GM20000 (cell line): ENCODE data around the gene ANXA6.
"Not testable (repeated sequence)": the region's sequence is repeated elsewhere in the genome, so short reads cannot be mapped to it uniquely, and the experiment has no call there.

Source experiments
- DNase-seq: peaks from one replicate; pipeline ENCODE4 v3.0.0; 2012; ENCODE audit warnings: low spot score
- TF ChIP-seq, protein P1 (sequence below): IDR thresholded peaks from 2 replicates; pipeline ENCODE4 v1.5.1; 2012; ENCODE audit warnings: mild to moderate bottlenecking, control low read depth; ENCODE audit errors: extremely low read depth, missing control alignments

Gene ANXA6

DNA sequence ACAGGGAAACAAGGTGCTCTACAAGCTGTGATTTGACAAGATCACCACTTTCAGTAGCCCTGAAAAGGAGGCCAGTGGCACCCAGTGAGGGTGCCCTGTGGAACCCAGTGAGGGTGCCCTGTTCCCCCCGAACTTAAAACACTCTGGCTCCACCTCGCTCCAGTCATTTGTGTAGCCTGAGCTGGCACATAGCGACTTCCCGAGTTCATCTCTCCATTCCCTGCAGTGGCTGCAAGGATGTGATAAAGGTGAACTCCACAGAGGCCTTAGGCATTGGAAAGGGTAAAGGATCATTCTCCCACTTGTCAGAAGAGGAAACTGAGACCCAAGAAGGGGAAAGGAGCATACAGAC lies 21.9 kb upstream of the ANXA6 start:
- DNase-seq: no peak
- TF ChIP-seq, protein P1, sequence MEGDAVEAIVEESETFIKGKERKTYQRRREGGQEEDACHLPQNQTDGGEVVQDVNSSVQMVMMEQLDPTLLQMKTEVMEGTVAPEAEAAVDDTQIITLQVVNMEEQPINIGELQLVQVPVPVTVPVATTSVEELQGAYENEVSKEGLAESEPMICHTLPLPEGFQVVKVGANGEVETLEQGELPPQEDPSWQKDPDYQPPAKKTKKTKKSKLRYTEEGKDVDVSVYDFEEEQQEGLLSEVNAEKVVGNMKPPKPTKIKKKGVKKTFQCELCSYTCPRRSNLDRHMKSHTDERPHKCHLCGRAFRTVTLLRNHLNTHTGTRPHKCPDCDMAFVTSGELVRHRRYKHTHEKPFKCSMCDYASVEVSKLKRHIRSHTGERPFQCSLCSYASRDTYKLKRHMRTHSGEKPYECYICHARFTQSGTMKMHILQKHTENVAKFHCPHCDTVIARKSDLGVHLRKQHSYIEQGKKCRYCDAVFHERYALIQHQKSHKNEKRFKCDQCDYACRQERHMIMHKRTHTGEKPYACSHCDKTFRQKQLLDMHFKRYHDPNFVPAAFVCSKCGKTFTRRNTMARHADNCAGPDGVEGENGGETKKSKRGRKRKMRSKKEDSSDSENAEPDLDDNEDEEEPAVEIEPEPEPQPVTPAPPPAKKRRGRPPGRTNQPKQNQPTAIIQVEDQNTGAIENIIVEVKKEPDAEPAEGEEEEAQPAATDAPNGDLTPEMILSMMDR: no peak

DNA sequence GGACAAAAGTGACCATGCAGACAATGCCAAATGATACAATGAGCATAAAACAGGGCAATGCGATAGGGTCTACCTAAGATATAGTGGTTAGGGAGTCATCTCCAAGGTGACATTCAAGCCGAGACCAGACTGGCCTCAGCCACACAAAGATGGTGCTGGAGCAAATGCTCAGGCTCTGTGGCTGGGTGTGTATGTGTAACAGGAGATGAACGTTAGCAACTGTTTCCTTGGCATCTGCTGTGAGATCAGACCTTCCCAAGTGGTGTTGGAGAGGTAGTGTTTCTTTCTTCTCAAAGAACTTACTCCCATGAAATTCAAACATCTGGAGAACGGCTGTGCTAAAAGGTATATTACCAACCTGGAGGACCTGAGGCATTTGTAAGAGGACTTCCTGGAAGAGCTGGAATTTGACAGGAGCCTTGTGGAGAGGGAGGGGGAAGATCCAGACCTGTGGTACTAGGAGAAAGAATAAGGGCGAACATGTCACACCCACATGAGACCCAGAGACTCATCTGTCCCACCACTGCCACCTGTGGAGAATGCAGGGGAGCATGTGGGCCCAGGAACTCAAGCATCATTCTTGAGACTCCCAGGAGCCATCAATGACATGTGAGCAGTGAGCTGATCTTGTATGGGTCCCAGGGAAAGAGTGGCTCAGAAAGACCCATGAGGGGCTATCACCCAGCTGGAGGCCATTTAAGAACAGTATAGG lies 21.4 kb upstream of the ANXA6 start:
- no peak for DNase-seq
- TF ChIP-seq, protein P1: no peak

DNA sequence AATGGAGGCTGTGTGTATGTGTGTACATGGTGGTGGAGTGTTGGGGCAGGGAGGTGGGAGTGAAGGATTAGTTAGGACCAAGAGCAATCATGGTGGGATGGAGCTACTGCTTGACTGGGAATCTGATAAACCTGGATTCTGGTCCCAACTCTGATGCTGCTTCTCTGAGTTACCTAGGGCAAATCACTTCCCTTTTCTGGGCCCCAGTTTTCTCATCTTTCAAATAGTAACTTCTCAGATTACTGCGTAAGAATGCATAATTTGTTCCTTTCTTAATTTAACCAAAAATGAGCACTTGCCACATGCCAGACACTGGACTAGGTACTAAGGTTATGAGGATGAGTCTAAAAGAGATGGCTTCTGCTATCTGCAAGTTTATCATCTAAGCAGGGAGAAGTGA lies 20.8 kb upstream of the ANXA6 start:
- TF ChIP-seq, protein P1: no peak
- DNase-seq: no peak

DNA sequence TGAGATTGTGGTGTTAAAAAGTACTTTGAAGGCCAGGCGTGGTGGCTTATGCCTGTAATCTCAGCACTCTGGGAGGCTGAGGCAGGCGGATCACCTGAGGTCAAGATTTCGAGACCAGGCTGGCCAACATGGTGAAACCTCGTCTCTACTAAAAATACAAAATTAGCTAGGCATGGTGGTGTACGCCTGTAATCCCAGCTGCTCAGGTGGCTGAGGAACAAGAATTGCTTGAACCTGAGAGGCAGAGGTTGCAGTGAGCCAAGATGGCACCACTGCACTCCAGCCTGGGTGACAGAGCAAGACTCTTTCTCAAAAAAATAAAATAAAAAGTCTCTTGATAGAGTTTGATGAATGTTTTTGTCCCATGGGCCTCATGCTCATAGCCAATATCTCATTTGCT lies 18.7 kb upstream of the ANXA6 start:
- DNase-seq: not testable (repeated sequence)

DNA sequence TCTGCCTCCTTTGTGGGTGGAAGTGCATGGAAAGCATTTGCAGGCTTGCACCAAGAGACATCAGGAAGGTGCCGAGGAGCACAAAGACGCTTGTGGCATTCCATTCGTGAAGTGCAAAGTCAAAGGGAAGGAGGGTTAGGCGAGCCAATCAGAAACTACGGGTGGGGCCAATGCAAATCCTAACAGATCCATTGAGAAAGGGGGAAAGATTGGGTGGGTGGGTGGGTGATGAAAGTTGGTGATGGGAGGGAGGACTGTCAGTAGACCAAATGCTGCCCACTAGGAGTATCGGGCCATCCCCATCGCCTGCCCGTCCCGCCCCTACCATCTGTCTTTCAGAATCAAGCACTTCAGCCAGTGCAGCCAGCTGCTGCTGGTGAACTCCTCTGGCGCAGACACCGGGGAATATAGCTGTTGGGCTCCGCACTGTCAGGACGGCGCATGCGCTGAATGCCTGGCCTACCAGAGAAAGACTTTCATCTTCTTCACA lies 17.1 kb upstream of the ANXA6 start:
- TF ChIP-seq, protein P1: no peak
- DNase-seq: no peak

DNA sequence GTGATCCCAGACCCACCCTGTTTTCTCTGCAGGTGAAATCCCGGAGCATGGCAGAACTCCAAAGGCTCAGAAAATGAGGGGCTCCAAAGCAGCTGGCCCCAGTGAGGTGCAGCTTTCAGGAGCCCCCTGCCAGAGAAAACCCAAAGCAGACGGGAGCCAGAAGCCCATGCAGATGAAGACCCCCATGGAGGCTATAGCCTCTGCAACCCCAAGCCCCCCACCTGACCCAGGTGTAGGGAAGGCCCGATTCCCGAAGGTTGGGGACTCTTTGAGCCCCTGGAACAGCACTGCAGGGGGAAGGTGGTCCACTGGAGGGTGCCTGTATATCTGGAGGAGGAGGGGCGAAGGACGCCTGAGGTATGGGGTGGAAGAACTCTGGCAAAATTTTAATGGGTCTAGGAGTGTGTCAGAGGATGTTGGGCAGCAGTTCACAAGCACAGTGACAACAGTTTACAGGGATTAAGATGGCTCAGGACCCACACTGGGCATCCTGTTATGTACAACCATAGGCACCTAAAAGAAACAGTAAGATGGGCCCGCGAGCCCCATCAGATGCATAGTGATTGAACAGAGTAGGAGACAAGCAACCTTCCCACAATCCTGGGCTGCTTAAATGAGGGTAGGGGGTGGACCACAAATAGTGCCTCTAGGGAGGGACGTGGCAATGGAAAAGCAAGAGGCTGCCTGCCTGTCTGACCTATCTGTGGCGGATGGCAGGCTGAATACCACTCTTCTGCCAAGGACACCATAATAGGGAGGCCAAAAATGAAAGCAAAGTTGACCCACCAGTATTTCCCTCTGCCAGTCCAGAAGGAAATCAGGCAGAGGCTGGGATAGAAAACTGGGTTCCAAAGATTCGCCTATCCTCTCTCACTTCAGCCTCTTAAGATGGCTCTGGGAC lies 16.4 kb upstream of the ANXA6 start:
- DNase-seq: no peak
- TF ChIP-seq, protein P1: no peak

DNA sequence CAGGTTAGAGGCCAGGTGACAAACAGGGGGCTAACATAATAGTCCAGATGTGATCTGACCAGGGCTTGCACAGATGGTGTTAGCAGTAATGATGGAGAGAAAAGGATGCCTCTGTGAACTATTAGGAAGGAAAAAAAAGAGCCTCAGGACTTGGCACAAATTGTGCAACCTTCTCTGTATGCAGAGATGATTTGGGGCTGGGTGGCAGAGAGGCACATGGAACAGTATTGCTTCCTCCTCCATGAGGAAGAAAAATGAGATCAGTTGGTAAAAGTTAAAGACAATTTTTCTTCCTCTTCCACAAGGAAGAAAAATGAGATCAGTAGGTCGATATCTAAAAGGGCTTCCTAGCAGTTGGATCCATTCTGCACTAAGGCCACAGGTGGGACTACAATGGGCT lies 13.9 kb upstream of the ANXA6 start:
- TF ChIP-seq, protein P1: no peak
- DNase-seq: no peak
